IMR-90 (cell line): ENCODE measurements around the gene DBH.

Source experiments
- MAFK ChIP-seq: IDR thresholded peaks from 2 replicates; pipeline ENCODE4 v1.6.1; 2012; ENCODE audit warnings: low read depth, low read length, improper control_type of control experiment
- MAZ ChIP-seq: IDR thresholded peaks from 2 replicates; pipeline ENCODE4 v1.6.1; 2012; ENCODE audit warnings: low read depth, mild to moderate bottlenecking, low read length, improper control_type of control experiment, moderate library complexity, borderline replicate concordance
- MXI1 ChIP-seq: IDR thresholded peaks from 2 replicates; pipeline ENCODE4 v1.6.1; 2012; ENCODE audit warnings: low read depth, mild to moderate bottlenecking, low read length, moderate library complexity, borderline replicate concordance
- NFE2L2 ChIP-seq: fragments of 150-350 bp; IDR thresholded peaks from 2 replicates; pipeline ENCODE4 v1.6.1; 2016; ENCODE audit warnings: low read depth, mild to moderate bottlenecking, low read length
- POLR2A ChIP-seq: IDR thresholded peaks from 2 replicates; pipeline ENCODE4 v1.6.1; 2012; ENCODE audit warnings: mild to moderate bottlenecking, low read depth, low read length
- RAD21 ChIP-seq: IDR thresholded peaks from 2 replicates; pipeline ENCODE4 v1.6.1; 2012; ENCODE audit warnings: low read length, improper control_type of control experiment
- RCOR1 ChIP-seq: IDR thresholded peaks from 2 replicates; pipeline ENCODE4 v1.6.1; 2012; ENCODE audit warnings: mild to moderate bottlenecking, low read length, improper control_type of control experiment; ENCODE audit not compliant: insufficient replicate concordance
- SMC3 ChIP-seq: fragments of 150-350 bp; IDR thresholded peaks from 2 replicates; pipeline ENCODE4 v1.6.1; 2016; ENCODE audit warnings: low read depth, mild to moderate bottlenecking, antibody characterized with exemption, low read length, moderate library complexity
- TF ChIP-seq, protein P1 (sequence below): conservative IDR thresholded peaks from 2 replicates; pipeline ENCODE4 v1.5.1; 2012; ENCODE audit warnings: mild to moderate bottlenecking, low read depth, low read length, improper control_type of control experiment
- TF ChIP-seq, protein P2 (sequence below): fragments of 150-350 bp; IDR thresholded peaks from 2 replicates; pipeline ENCODE4 v1.6.1; 2016; ENCODE audit warnings: low read depth, mild to moderate bottlenecking, low read length, moderate library complexity, borderline replicate concordance
- TF ChIP-seq, protein P3 (sequence below): fragments of 150-350 bp; IDR thresholded peaks from 2 replicates; pipeline ENCODE4 v1.6.1; 2017; ENCODE audit warnings: mild to moderate bottlenecking, antibody characterized with exemption, low read length, low read depth

DNA sequence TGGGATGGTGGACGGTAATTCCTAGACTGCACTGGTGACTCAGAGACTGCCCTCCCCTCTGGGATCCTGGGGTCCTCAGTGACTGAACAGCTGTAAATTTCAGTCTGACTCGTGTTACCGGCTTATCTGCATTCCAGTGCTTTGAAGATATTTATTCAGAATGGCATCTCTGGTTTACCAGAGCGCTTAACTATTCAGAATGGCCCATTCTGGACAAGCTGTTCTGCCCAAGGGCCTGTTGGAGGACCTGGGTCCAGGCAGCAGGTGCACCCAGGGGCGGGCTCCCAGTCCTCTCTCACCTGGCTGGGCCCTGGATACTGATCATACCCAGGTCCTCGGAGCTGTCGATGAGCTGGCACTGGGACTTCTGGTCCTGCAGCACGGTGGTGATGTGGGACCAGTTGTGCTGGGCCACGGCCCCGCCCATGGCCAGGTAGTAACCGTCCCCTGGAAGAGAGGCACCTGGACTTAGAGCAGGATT is 54.0 kb downstream of the DBH start:
- TF ChIP-seq SMC3 = no peak
- TF ChIP-seq, protein P1, sequence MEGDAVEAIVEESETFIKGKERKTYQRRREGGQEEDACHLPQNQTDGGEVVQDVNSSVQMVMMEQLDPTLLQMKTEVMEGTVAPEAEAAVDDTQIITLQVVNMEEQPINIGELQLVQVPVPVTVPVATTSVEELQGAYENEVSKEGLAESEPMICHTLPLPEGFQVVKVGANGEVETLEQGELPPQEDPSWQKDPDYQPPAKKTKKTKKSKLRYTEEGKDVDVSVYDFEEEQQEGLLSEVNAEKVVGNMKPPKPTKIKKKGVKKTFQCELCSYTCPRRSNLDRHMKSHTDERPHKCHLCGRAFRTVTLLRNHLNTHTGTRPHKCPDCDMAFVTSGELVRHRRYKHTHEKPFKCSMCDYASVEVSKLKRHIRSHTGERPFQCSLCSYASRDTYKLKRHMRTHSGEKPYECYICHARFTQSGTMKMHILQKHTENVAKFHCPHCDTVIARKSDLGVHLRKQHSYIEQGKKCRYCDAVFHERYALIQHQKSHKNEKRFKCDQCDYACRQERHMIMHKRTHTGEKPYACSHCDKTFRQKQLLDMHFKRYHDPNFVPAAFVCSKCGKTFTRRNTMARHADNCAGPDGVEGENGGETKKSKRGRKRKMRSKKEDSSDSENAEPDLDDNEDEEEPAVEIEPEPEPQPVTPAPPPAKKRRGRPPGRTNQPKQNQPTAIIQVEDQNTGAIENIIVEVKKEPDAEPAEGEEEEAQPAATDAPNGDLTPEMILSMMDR = no peak
- TF ChIP-seq MAZ = no peak
- no peak for TF ChIP-seq MXI1
- TF ChIP-seq NFE2L2 = no peak
- TF ChIP-seq MAFK = no peak
- TF ChIP-seq, protein P2, sequence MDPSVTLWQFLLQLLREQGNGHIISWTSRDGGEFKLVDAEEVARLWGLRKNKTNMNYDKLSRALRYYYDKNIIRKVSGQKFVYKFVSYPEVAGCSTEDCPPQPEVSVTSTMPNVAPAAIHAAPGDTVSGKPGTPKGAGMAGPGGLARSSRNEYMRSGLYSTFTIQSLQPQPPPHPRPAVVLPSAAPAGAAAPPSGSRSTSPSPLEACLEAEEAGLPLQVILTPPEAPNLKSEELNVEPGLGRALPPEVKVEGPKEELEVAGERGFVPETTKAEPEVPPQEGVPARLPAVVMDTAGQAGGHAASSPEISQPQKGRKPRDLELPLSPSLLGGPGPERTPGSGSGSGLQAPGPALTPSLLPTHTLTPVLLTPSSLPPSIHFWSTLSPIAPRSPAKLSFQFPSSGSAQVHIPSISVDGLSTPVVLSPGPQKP = no peak
- TF ChIP-seq, protein P3, sequence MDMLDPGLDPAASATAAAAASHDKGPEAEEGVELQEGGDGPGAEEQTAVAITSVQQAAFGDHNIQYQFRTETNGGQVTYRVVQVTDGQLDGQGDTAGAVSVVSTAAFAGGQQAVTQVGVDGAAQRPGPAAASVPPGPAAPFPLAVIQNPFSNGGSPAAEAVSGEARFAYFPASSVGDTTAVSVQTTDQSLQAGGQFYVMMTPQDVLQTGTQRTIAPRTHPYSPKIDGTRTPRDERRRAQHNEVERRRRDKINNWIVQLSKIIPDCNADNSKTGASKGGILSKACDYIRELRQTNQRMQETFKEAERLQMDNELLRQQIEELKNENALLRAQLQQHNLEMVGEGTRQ = no peak
- no peak for TF ChIP-seq RAD21
- TF ChIP-seq POLR2A = no peak
- no peak for TF ChIP-seq RCOR1
